OCI-LY7 (cell line): ENCODE measurements around the gene DLGAP3.

Source experiments
- EZH2phosphoT487 ChIP-seq: fragments of 200-600 bp; sonication (generic); IDR thresholded peaks from 2 replicates; pipeline ENCODE4 v1.6.1; 2018; ENCODE audit warnings: low read depth, borderline replicate concordance, mild to moderate bottlenecking, mixed run types, antibody characterized with exemption, low read length, moderate library complexity, mixed read lengths
- TF ChIP-seq, protein P1 (sequence below): fragments of 200-600 bp; sonication (generic); conservative IDR thresholded peaks from 2 replicates; pipeline ENCODE4 v1.5.1; 2014; ENCODE audit warnings: mild to moderate bottlenecking, antibody characterized with exemption, low read length, moderate library complexity, mixed read lengths

DNA sequence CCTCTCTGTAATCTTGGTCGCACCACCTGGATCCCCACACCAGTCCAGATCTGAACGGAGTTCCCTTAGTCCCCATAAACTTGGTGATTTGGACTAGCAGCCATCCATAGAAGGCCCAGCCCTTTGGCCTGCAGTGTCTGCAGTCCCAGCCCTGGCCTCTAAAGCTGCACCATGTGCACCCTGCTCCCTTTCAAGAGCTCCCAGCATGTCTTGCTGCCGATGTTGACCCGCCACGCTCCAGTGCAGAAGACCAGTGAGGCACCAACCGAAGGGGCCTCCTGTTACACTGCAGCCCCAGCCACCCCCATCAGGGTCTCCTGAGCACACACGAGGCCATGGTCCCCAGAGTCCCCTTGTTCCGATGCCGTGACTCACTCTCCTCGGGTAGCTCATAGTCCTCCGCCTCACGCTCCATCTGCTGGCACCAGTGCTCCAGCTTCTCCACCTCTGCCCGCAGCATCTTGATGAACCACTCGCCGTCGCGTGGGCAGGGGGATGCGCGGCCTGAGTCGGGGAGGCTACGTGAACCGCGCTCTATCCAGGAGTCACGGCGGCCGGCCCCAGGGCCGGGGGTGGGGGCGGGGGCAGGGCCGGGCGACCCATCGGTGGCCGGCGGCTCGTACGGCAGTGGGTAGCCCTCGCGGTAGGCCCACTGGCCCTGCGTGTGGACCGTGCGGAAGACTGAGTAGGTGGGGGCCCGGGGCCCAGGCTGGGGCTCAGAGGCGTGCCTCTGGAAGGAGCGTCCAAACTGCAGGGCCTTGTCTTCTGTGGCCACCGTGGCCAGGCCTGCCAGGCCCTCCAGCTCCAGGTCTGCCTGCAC lies 61.0 kb downstream of the DLGAP3 start:
- TF ChIP-seq, protein P1, sequence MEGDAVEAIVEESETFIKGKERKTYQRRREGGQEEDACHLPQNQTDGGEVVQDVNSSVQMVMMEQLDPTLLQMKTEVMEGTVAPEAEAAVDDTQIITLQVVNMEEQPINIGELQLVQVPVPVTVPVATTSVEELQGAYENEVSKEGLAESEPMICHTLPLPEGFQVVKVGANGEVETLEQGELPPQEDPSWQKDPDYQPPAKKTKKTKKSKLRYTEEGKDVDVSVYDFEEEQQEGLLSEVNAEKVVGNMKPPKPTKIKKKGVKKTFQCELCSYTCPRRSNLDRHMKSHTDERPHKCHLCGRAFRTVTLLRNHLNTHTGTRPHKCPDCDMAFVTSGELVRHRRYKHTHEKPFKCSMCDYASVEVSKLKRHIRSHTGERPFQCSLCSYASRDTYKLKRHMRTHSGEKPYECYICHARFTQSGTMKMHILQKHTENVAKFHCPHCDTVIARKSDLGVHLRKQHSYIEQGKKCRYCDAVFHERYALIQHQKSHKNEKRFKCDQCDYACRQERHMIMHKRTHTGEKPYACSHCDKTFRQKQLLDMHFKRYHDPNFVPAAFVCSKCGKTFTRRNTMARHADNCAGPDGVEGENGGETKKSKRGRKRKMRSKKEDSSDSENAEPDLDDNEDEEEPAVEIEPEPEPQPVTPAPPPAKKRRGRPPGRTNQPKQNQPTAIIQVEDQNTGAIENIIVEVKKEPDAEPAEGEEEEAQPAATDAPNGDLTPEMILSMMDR: no peak
- TF ChIP-seq EZH2phosphoT487: no peak
